NCI-H1930 (cell line): Measurements from ENCODE around the gene BIRC2.
"Not testable (repeated sequence)": the region's sequence is repeated elsewhere in the genome, so short reads cannot be mapped to it uniquely, and the experiment has no call there.

Experiments
- DNase-seq, 2 experiments: peaks; one replicate each; lab custom pipeline; 2025; lab: John Stamatoyannopoulos, UW

The BIRC2 gene

DNA sequence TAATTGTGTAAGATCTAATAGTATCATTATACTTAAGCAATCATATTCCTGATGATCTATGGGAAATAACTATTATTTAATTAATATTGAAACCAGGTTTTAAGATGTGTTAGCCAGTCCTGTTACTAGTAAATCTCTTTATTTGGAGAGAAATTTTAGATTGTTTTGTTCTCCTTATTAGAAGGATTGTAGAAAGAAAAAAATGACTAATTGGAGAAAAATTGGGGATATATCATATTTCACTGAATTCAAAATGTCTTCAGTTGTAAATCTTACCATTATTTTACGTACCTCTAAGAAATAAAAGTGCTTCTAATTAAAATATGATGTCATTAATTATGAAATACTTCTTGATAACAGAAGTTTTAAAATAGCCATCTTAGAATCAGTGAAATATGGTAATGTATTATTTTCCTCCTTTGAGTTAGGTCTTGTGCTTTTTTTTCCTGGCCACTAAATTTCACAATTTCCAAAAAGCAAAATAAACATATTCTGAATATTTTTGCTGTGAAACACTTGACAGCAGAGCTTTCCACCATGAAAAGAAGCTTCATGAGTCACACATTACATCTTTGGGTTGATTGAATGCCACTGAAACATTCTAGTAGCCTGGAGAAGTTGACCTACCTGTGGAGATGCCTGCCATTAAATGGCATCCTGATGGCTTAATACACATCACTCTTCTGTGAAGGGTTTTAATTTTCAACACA is 23.3 kb upstream of the BIRC2 start:
- DNase-seq: no peak

- DNase-seq: no peak
Observed at GRCh38 chr11:102325088-102325487, 21.9 kb upstream of the BIRC2 start.

- DNase-seq: no peak
Observed at GRCh38 chr11:102328748-102329147, 18.3 kb upstream of the BIRC2 start.

GRCh38 chr11:102330231-102330630 is 16.8 kb upstream of the BIRC2 start:
- no peak for DNase-seq

DNA sequence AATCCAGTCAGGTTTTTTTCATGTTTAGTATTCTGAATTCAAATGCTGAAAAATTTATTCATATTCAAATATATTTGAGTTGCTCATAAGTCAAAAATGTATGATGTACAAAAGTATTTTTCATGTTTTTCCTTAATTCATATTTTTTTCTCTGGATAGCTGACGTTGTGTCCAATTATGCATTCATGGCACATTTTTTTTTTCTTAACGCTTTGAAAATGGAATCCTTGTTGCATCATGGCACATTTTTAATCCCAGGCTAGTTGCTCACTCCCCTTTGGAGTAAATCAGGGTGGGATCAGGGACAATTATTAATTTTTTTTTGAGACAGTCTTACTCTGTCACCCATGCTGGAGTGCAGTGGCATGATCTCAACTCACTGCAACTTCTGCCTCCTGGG is 15.7 kb upstream of the BIRC2 start:
- DNase-seq: no peak

- no peak for DNase-seq
Observed at GRCh38 chr11:102332611-102332994, 14.4 kb upstream of the BIRC2 start.

- DNase-seq: no peak
Observed at GRCh38 chr11:102338479-102339010, 8.5 kb upstream of the BIRC2 start.

DNA sequence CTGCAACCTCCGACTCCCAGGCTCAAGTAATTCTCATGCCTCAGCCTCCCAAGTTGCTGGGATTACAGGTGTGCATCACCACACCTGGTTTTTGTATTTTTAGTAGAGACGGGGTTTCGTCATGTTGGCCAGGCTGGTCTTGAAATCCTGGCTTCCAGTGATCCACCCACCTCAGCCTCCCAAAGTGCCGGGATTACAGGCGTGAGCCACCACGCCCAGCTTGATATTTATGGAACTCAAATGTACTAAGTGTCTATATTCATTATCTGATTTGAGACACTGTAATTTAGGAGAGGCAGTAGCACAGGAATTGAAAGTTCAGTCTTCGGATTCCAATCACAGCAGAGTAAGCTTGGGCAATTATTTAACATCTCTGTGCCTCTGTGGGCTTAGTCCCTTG is 5.7 kb upstream of the BIRC2 start:
- DNase-seq: not testable (repeated sequence)

DNA sequence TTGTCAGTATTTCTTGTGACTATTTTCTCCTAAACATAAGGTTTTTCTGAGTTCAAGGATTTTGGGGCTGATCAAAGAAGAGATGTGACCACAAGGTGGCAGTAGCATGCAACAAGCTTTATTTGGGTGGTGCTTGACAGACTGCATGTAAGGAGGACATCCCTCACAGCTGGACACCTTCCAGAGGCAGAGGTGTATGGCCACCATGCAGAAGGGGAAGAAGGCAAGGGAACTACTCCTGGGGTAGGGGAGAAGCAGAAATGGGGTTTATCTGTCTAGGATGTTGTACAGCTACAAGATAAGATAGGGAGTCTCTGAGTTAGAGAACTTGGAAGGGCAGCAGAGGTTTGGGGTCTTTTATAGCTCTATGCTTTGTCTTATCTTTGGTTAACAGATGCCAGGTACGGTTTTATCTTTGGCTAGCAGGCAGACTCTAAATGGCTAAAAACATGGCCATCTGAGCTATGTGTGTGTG is 5.1 kb upstream of the BIRC2 start:
- DNase-seq: peak; percentile 54 to 70

DNA sequence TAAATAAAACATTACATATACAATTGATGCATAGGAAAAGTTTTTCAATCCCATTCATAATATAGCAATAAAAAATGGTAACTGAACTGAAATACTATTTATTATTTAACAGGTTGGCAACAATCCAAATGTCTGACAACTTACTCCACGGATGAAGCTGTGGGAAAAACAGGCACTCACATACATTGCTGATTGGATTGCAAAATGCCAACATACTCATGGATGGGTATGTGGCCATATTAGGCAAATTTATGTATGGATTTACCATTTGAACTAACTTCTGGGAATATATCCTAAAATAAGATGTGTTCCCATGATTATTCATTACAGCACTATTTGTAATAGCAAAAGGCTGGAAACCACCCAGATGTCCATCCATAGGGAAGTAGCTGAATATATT is 3.2 kb upstream of the BIRC2 start:
- DNase-seq: no peak

GRCh38 chr11:102345904-102346303 is 1.1 kb upstream of the BIRC2 start:
- no peak for DNase-seq

DNA sequence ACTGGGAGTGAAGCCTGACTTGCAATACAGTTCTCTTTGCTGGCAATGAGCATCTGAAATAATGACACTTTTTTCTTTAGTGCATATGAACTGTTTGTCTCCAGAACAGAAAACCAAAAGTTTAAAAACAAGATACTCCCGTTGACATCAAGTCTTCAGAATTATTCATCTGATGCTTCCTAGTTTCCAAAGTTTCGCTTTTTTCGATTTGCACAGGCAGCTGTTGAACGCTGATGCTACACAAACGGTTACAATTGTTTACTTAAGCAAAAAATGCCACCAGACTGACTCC is 612 bp upstream of the BIRC2 start:
- DNase-seq: no peak

- DNase-seq: no peak
Observed at GRCh38 chr11:102347462-102348370, 702 bp downstream of the BIRC2 start.

DNA sequence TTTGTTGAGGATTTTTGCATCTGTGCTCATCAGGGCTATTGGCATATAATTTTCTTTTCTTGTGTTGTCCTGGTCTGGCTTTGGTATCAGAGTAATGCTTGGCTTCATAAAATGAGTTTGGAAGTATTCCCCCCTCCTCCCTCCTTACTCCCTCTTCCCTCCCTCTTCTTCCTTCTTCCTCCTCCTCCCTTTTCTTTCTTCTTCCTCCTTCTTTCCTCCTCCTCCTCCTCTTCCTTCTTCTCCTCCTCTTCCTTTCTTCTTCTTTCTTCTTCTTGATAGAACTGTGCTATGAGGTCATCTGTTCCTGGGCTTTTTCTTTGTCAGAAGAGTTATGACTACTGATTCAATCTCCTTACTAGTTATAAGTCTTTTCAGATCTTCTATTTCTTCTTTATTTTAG is 10.1 kb downstream of the BIRC2 start:
- no peak for DNase-seq

GRCh38 chr11:102359372-102359771 is 12.4 kb downstream of the BIRC2 start:
- no peak for DNase-seq

DNA sequence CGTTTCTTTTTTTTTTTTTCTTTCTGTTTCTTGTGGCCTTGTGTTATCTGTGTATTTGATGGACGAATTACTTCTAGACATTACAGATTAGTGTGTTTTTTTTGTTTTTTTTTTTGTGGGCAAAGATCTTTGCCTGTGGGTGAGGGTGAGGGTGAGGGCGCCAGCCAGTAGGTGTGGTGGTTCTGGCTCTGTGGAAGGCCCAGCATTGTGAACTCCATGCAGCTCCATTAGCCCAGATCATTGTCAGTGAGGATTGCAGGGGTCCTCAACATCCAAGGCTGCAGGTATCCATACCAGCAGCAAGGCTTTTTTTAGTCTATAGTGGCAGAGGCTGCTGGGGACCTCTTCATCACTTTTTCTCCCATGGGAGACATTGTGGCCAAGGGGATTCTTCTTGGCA is 13.7 kb downstream of the BIRC2 start:
- DNase-seq: no peak

DNA sequence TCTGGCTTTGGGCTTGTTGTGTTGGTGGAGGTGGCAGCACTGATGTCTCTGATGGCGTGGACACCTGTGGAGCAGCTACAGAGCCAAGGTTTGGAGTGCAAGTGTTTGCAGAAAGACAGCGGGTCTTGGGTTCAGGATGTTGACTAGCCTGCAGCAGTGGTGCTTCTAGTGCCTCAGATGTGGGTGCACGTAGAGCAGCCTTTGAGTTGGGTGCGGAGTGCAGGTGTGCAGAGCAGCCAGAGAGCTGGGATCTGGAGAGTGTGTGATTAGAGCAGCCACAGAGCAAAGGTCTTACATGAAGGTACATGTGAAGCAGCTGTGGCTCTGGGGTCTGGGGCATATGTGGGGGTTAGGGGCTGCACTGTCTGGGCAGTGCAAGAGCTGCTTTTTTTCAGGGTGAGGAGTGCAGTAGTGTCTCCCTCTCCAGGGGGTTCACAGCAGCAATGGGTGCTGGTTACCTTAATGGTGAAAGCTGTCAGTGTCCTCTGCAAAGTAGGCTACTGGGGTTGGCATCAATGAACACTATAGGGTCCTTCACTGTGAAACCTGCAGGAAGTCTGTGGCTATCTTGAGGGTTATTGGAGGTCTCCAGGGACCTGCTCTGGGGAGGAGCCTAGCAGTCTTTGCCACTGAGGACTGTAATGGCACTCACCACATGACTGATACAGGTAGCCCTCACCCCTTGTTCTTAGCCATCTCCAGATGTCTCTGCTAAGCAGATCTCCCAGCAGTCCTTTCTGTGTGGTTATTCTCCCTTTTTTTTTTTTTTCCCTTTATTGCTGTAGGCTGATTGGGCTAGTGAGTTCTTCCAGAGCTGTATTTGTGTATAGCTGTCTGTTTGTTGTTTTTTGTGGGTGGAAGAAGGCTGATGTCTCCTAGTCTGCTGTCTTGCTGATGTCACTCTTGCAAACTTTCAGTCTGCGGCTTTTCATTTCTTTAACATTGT is 14.3 kb downstream of the BIRC2 start:
- no peak for DNase-seq

- no peak for DNase-seq
Observed at GRCh38 chr11:102364991-102365390, 18.0 kb downstream of the BIRC2 start.

GRCh38 chr11:102367364-102367763 is 20.4 kb downstream of the BIRC2 start:
- no peak for DNase-seq

DNA sequence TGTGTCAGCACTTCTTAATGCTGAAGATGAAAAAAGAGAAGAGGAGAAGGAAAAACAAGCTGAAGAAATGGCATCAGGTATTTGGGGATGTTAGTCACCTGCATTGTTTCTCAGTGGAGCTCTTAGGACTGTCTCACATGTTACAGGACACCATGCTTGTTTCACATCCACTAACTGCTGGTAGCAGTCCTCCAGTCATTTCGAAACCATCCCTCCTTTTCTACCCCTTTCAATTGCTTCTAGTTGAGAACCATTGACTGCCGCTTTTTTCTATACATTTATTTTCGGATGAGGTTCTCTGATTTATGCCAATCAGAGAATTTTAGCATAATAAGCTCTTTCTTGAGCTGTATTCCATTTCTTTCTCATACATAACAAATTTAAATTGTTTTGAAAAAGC is 21.5 kb downstream of the BIRC2 start:
- no peak for DNase-seq

GRCh38 chr11:102374633-102375424 is 27.8 kb downstream of the BIRC2 start:
- not testable (repeated sequence) for DNase-seq
